Panc1 (cell line): ENCODE results near the gene SPEM1. TPM values are rescaled to one million over a fixed set of nuclear protein-coding genes. Genes with fewer than 3 reads are reported as not detected.

Experiments
- ATAC-seq: fragments of 200-7000 bp; cut with Tn5 transposase; 2 replicates; pipeline ENCODE4 v1.9.1; 2020; ENCODE audit warnings: mild to moderate bottlenecking, moderate library complexity
- BruUV-seq: library from RNA; stranded (reverse); fragments of 400-500 nt; replicated peaks from 2 replicates; lab custom pipeline; 2021; lab: Mats Ljungman, UMichigan
- CTCF ChIA-PET: fragments of 300-600 bp; sonication (Branson Sonifier 250); formaldehyde crosslinking; loops from one replicate; lab custom pipeline; 2022; ENCODE audit warnings: antibody characterized with exemption; lab: Charles Lee
- POLR2A ChIA-PET: fragments of 300-600 bp; sonication (Branson Sonifier 250); formaldehyde crosslinking; loops from one replicate; lab custom pipeline; 2022; ENCODE audit warnings: antibody characterized with exemption; lab: Charles Lee
- DNase-seq: peaks from one replicate; pipeline ENCODE4 v3.0.0-alpha.2; 2010; ENCODE audit warnings: low read depth, low spot score
- H3K27ac ChIP-seq: 2 replicates; pipeline ENCODE4 v1.5.1; 2011; ENCODE audit warnings: mild to moderate bottlenecking, low read length, inconsistent platforms
- H3K27me3 ChIP-seq: fragments of 200-500 bp; sonication (Bioruptor generic); 2 replicates; pipeline ENCODE4 v1.6.0; 2014; ENCODE audit warnings: low read length, inconsistent platforms; ENCODE audit not compliant: control insufficient read depth, insufficient read depth
- H3K36me3 ChIP-seq: fragments of 200-500 bp; sonication (Bioruptor generic); 2 replicates; pipeline ENCODE4 v1.5.1; 2014; ENCODE audit warnings: inconsistent platforms, mild to moderate bottlenecking, low read length, moderate library complexity; ENCODE audit not compliant: control insufficient read depth, insufficient read depth
- H3K4me1 ChIP-seq: 2 replicates; pipeline ENCODE4 v1.5.1; 2011; ENCODE audit warnings: inconsistent platforms, mild to moderate bottlenecking, low read length, moderate library complexity; ENCODE audit not compliant: control insufficient read depth, insufficient read depth
- H3K4me3 ChIP-seq, 2 experiments: 2 replicates each; pipeline ENCODE4 v1.5.1; 2011 to 2012; ENCODE audit warnings: low read depth in 2 of 2, low read length in 2 of 2, mild to moderate bottlenecking in 2 of 2, inconsistent platforms in 1 of 2, moderate library complexity in 1 of 2
- H3K9me3 ChIP-seq: fragments of 200-500 bp; sonication (Bioruptor generic); 2 replicates; pipeline ENCODE4 v1.5.1; 2014; ENCODE audit warnings: low read depth, mild to moderate bottlenecking, inconsistent platforms, low read length, moderate library complexity; ENCODE audit not compliant: control insufficient read depth, insufficient read depth
- POLR2AphosphoS5 ChIP-seq: IDR thresholded peaks from 2 replicates; pipeline ENCODE4 v1.6.1; 2012; ENCODE audit warnings: mild to moderate bottlenecking, low read depth, low read length, moderate library complexity
- SIN3A ChIP-seq: IDR thresholded peaks from 2 replicates; pipeline ENCODE4 v1.6.1; 2012; ENCODE audit warnings: low read depth, mild to moderate bottlenecking, low read length, moderate library complexity, borderline replicate concordance; ENCODE audit not compliant: insufficient read depth
- TCF7L2 ChIP-seq: IDR thresholded peaks from 2 replicates; pipeline ENCODE4 v1.6.1; 2011; ENCODE audit warnings: mild to moderate bottlenecking, low read depth, low read length, inconsistent platforms
- in situ Hi-C: cut with HindIII; loops from 2 replicates; pipeline ENCODE4 v1.10.0; 2016; ENCODE audit warnings: low sequenced_read_pairs, low pct_unique_long_range_greater_than_20kb
- intact Hi-C: fragments of 100-400 bp; cut with micrococcal nuclease; formaldehyde crosslinking; loops from one replicate; pipeline ENCODE4 v1.10.0; 2022; ENCODE audit not compliant: unreplicated experiment
- total RNA-seq: library from RNA; stranded (reverse); gene quantifications from one replicate; pipeline ENCODE4 v1.2.1, GENCODE V29; 2021; ENCODE audit not compliant: unreplicated experiment
- TF ChIP-seq, protein P1 (sequence below), 2 experiments: IDR thresholded peaks; 2 replicates each; pipeline ENCODE4 v1.6.1; 2011 to 2012; ENCODE audit warnings: low read depth in 2 of 2, control low read depth in 1 of 2, low read length in 1 of 2, mild to moderate bottlenecking in 1 of 2, moderate library complexity in 1 of 2; ENCODE audit not compliant: insufficient read depth in 1 of 2
- TF ChIP-seq, protein P2 (sequence below): fragments of 450-650 bp; IDR thresholded peaks from 2 replicates; pipeline ENCODE4 v1.5.1; 2017; ENCODE audit warnings: mild to moderate bottlenecking

The SPEM1 gene
- total RNA-seq, 1 experiment from 2014 or later: not detected

DNA sequence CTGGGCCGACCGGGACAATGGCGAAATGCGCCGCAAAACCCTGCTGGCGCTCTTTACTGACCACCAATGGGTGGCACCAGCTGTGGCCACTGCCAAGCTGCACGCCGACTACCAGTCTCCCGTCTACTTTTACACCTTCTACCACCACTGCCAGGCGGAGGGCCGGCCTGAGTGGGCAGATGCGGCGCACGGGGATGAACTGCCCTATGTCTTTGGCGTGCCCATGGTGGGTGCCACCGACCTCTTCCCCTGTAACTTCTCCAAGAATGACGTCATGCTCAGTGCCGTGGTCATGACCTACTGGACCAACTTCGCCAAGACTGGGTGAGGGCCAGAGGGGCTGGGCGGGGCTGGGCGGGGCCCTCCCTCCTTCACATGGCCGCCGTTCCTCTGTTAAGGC lies 4.3 kb upstream of the SPEM1 start:
- H3K9me3 ChIP-seq: no peaks in the 10 kb centered on the region
- DNase-seq (no peak), ATAC-seq (no peak)
- intact Hi-C loops (no loop called here), in situ Hi-C loops (no loop called here)
- H3K27ac ChIP-seq: no peak overlapping the region
- no peaks in the 10 kb centered on the region for H3K36me3 ChIP-seq
- ChIA-PET CTCF (no interaction called here), POLR2A (no interaction called here)
- no peaks in the 10 kb centered on the region for H3K27me3 ChIP-seq
- no peaks in the 10 kb centered on the region for H3K4me1 ChIP-seq
- TF ChIP-seq, protein P1, sequence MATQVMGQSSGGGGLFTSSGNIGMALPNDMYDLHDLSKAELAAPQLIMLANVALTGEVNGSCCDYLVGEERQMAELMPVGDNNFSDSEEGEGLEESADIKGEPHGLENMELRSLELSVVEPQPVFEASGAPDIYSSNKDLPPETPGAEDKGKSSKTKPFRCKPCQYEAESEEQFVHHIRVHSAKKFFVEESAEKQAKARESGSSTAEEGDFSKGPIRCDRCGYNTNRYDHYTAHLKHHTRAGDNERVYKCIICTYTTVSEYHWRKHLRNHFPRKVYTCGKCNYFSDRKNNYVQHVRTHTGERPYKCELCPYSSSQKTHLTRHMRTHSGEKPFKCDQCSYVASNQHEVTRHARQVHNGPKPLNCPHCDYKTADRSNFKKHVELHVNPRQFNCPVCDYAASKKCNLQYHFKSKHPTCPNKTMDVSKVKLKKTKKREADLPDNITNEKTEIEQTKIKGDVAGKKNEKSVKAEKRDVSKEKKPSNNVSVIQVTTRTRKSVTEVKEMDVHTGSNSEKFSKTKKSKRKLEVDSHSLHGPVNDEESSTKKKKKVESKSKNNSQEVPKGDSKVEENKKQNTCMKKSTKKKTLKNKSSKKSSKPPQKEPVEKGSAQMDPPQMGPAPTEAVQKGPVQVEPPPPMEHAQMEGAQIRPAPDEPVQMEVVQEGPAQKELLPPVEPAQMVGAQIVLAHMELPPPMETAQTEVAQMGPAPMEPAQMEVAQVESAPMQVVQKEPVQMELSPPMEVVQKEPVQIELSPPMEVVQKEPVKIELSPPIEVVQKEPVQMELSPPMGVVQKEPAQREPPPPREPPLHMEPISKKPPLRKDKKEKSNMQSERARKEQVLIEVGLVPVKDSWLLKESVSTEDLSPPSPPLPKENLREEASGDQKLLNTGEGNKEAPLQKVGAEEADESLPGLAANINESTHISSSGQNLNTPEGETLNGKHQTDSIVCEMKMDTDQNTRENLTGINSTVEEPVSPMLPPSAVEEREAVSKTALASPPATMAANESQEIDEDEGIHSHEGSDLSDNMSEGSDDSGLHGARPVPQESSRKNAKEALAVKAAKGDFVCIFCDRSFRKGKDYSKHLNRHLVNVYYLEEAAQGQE (IDR thresholded peaks at IDR 0.05; ENCODE audit: insufficient read depth in 1 of 2, low read depth in 2 of 2, low read length in 1 of 2): no peak
- TF ChIP-seq TCF7L2 (no peak), SIN3A (no peak), POLR2AphosphoS5 (no peak)
- TF ChIP-seq, protein P2, sequence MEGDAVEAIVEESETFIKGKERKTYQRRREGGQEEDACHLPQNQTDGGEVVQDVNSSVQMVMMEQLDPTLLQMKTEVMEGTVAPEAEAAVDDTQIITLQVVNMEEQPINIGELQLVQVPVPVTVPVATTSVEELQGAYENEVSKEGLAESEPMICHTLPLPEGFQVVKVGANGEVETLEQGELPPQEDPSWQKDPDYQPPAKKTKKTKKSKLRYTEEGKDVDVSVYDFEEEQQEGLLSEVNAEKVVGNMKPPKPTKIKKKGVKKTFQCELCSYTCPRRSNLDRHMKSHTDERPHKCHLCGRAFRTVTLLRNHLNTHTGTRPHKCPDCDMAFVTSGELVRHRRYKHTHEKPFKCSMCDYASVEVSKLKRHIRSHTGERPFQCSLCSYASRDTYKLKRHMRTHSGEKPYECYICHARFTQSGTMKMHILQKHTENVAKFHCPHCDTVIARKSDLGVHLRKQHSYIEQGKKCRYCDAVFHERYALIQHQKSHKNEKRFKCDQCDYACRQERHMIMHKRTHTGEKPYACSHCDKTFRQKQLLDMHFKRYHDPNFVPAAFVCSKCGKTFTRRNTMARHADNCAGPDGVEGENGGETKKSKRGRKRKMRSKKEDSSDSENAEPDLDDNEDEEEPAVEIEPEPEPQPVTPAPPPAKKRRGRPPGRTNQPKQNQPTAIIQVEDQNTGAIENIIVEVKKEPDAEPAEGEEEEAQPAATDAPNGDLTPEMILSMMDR: no peak
- H3K4me3 ChIP-seq: no peak overlapping the region
- BruUV-seq: no TSS peak

DNA sequence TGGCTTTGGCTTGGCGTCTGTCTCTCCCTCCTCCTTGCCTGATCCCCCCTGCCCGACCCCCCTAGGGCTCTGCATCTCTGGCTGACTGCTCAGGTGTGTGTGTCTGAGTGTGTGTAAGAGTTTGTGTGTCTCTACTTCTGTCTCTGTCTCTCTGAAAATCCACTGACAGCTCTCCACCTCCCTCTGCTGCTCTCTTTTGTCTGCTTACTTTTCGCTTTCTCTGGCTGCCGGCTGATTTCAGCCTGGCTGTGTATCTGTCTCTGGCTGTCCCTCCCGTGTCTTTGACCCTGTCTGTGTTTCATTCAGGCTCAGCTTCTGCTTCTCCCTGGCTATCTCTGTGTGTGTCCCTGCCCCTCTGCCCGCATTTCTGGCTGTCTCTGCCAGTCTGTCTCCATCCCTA lies 3.8 kb upstream of the SPEM1 start:
- H3K27ac ChIP-seq: no peak overlapping the region
- H3K9me3 ChIP-seq: no peaks in the 10 kb centered on the region
- in situ Hi-C loops (no loop called here), intact Hi-C loops (no loop called here)
- H3K4me1 ChIP-seq: no peaks in the 10 kb centered on the region
- ATAC-seq (peak; percentile 37; the same call in 1 of the 2 replicates), DNase-seq (no peak)
- H3K27me3 ChIP-seq: no peaks in the 10 kb centered on the region
- ChIA-PET POLR2A (no interaction called here), CTCF (no interaction called here)
- no peak for TF ChIP-seq SIN3A
- no peak for TF ChIP-seq POLR2AphosphoS5
- no peak for TF ChIP-seq TCF7L2
- TF ChIP-seq, protein P2: no peak
- TF ChIP-seq, protein P1 (IDR thresholded peaks at IDR 0.05; ENCODE audit: insufficient read depth in 1 of 2, low read depth in 2 of 2, low read length in 1 of 2): no peak
- BruUV-seq: no TSS peak
- H3K36me3 ChIP-seq: no peaks in the 10 kb centered on the region
- no peak overlapping the region for H3K4me3 ChIP-seq
